Chondrocyte (in vitro differentiated cells): Measurements from ENCODE around the gene ILF3. TPM values are rescaled to one million over a fixed set of nuclear protein-coding genes. Genes with fewer than 3 reads are reported as not detected.
A peak's percentile ranks its signal among the peaks of the same experiment; 100 is the strongest.

Experiments
- DNase-seq: peaks from one replicate; pipeline ENCODE4 v3.0.0; 2021; ENCODE audit warnings: mixed read lengths, low spot score
- H3K27ac Mint-ChIP-seq: one replicate; pipeline ENCODE4 v1.8.0; 2021; ENCODE audit warnings: mild to moderate bottlenecking, moderate library complexity, mixed read lengths; ENCODE audit not compliant: unreplicated experiment
- H3K27me3 Mint-ChIP-seq: 2 replicates; pipeline ENCODE4 v1.8.0; 2021; ENCODE audit warnings: low read depth, mixed read lengths
- H3K36me3 Mint-ChIP-seq: 2 replicates; pipeline ENCODE4 v1.8.0; 2021; ENCODE audit warnings: low read depth, mixed read lengths
- H3K4me1 Mint-ChIP-seq: 2 replicates; pipeline ENCODE4 v1.8.0; 2021; ENCODE audit warnings: low read depth, mild to moderate bottlenecking, mixed read lengths
- H3K4me3 Mint-ChIP-seq: one replicate; pipeline ENCODE4 v1.8.0; 2021; ENCODE audit warnings: mild to moderate bottlenecking, moderate library complexity, mixed read lengths; ENCODE audit not compliant: unreplicated experiment
- H3K9me3 Mint-ChIP-seq: 2 replicates; pipeline ENCODE4 v1.8.0; 2021; ENCODE audit warnings: low read depth, mixed read lengths
- total RNA-seq: library from RNA; stranded (reverse); gene quantifications from 3 replicates; pipeline ENCODE4 v1.2.1, GENCODE V29; 2021
- TF ChIP-seq, protein P1 (sequence below): fragments of 200-600 bp; sonication (generic); IDR thresholded peaks from 2 replicates; pipeline ENCODE4 v1.5.0; 2021; ENCODE audit warnings: antibody characterized with exemption, mild to moderate bottlenecking, moderate library complexity

Gene ILF3
- total RNA-seq, 1 donor from 2014 or later, result 156 TPM

DNA sequence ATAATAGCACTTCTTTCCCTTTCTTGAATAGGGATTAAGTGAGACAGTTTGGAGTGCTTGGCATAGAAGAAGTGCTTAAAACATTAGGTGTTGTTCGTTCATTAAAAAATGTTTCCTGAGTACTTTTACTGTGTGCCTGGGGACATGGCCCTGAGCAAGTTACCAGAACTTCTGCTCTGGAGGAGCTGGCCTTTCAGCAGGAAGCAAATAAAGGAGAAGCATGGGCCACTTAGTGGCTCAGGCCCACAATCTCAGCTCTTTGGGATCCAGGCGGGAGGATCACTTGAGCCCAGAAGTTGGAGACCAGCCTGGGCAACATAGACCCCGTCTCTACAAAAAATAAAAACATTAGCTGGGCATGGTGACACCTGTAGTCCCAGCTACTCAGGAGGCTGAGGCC is 69.4 kb downstream of the ILF3 start:
- H3K36me3 Mint-ChIP-seq, result peaks cover 1% of the 10 kb centered on the region
- TF ChIP-seq, protein P1, sequence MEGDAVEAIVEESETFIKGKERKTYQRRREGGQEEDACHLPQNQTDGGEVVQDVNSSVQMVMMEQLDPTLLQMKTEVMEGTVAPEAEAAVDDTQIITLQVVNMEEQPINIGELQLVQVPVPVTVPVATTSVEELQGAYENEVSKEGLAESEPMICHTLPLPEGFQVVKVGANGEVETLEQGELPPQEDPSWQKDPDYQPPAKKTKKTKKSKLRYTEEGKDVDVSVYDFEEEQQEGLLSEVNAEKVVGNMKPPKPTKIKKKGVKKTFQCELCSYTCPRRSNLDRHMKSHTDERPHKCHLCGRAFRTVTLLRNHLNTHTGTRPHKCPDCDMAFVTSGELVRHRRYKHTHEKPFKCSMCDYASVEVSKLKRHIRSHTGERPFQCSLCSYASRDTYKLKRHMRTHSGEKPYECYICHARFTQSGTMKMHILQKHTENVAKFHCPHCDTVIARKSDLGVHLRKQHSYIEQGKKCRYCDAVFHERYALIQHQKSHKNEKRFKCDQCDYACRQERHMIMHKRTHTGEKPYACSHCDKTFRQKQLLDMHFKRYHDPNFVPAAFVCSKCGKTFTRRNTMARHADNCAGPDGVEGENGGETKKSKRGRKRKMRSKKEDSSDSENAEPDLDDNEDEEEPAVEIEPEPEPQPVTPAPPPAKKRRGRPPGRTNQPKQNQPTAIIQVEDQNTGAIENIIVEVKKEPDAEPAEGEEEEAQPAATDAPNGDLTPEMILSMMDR, result no peak
- peaks cover 38% of the 10 kb centered on the region for H3K4me1 Mint-ChIP-seq
- H3K27me3 Mint-ChIP-seq, result no peaks in the 10 kb centered on the region
- no peak for DNase-seq
- peak overlapping the region; percentile 61 for H3K27ac Mint-ChIP-seq
- H3K4me3 Mint-ChIP-seq, result no peak overlapping the region
- no peaks in the 10 kb centered on the region for H3K9me3 Mint-ChIP-seq

DNA sequence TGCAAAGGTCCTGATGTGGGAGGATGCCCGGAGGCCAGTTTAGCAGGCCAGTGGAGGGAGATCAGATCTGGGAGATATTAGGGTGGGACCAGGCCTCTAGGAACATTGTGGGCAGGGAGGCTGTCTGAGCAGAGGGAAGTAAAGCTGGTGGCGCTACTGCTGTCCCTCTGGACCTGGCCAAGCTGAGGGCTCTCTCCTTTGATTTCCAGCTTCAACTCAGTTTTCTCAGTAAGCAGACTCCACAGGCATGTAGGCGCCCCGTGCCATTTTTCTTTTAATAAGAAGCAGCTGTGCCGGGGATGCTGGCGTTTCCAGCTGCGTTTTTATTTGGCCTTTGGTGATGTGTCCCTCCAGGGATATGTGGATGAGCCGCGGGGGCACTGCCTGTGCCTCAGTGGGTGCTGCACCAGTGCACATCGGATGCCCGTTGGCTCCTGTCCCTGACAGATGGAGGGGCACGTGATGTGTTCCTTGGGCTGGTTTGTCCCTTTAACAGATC is 70.5 kb downstream of the ILF3 start:
- Mint-ChIP-seq H3K27ac (peak overlapping the region; percentile 38), H3K4me3 (no peak overlapping the region), H3K9me3 (no peaks in the 10 kb centered on the region), H3K27me3 (no peaks in the 10 kb centered on the region), H3K36me3 (peaks cover 1% of the 10 kb centered on the region), H3K4me1 (peaks cover 28% of the 10 kb centered on the region)
- no peak for DNase-seq
- TF ChIP-seq, protein P1, result peak; percentile 37

DNA sequence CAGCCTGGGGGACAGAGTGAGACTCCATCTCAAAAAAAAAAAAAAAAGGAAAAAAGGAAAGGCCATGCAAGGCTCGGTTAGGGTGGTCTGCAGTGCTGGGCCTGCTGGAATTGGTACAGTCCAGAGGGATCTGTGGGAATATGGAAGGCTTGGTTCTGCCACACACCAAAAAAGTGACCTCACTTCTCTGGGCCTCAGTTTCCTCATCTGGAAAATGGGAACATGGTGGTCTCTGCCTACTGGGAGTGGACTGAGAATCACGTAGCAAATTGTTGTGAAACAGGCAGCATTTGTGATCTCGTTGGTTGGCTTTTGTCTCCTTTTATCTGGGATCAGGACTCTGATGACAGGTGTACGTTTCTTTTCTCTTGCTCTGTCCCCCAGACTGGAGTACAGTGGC is 71.3 kb downstream of the ILF3 start:
- TF ChIP-seq, protein P1, result no peak
- H3K9me3 Mint-ChIP-seq, result no peaks in the 10 kb centered on the region
- no peaks in the 10 kb centered on the region for H3K27me3 Mint-ChIP-seq
- peaks cover 1% of the 10 kb centered on the region for H3K36me3 Mint-ChIP-seq
- H3K4me1 Mint-ChIP-seq, result peaks cover 21% of the 10 kb centered on the region
- no peak overlapping the region for H3K4me3 Mint-ChIP-seq
- H3K27ac Mint-ChIP-seq, result peak overlapping the region; percentile 38
- DNase-seq, result no peak

DNA sequence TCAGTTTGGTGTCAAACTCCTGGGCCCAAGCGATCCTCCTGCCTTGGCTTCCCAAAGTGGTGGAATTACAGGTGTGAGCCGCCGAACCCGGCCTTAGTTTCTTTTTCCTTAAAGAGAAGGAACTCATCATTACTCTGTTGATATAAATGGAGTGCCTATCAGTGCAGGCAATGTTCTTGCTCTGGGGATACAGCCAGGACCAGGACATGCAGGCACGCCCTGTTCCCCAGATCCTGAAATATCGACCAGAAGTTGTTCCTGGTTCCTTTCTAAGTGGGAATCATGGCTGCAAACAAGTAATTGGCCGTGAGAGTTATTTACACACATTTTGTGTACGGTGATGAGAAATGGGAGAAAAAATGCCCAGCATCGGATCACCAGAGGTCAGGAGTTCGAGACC is 72.1 kb downstream of the ILF3 start:
- H3K27me3 Mint-ChIP-seq, result no peaks in the 10 kb centered on the region
- no peak for DNase-seq
- peaks cover 1% of the 10 kb centered on the region for H3K36me3 Mint-ChIP-seq
- no peak overlapping the region for H3K4me3 Mint-ChIP-seq
- no peak overlapping the region for H3K27ac Mint-ChIP-seq
- TF ChIP-seq, protein P1, result no peak
- peaks cover 19% of the 10 kb centered on the region for H3K4me1 Mint-ChIP-seq
- H3K9me3 Mint-ChIP-seq, result no peaks in the 10 kb centered on the region

DNA sequence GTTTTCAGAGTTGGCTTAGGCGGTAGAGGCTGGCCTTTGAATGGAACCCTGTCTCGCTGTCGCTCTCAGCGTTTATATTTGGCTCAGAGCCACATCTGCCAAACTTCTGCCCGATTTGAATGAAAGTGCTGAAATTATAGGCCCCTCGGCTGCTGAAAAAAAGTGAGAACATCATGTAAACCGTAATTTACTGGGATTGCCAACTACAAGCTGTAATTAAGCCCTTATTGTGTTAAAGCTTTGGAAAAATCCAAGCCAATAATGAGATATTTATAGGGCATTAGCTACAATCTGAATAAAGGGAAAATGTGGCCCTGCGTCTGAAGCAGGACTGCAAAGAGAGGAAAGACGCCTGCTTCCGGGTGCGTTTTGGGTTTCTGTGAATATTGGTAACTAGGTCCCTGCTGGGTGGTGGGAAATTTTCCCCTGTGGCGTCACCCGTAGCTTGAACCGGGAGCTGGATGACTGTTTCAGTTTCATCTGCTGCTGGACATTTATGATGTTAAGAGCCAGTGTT is 73.6 kb downstream of the ILF3 start:
- no peak for DNase-seq
- no peaks in the 10 kb centered on the region for H3K9me3 Mint-ChIP-seq
- no peaks in the 10 kb centered on the region for H3K27me3 Mint-ChIP-seq
- peaks cover 21% of the 10 kb centered on the region for H3K4me1 Mint-ChIP-seq
- H3K4me3 Mint-ChIP-seq, result no peak overlapping the region
- TF ChIP-seq, protein P1, result no peak
- peaks cover 1% of the 10 kb centered on the region for H3K36me3 Mint-ChIP-seq
- no peak overlapping the region for H3K27ac Mint-ChIP-seq
